Mesendoderm (in vitro differentiated cells): Measurements from ENCODE around the gene CALCOCO1.

ENCODE experiments used
- DNase-seq: peaks from one replicate; pipeline ENCODE4 v3.0.0; 2013
- H2AK5ac ChIP-seq: 2 replicates; pipeline ENCODE4 v1.6.1; 2013; ENCODE audit warnings: low read length, inconsistent platforms
- H2BK120ac ChIP-seq: 2 replicates; pipeline ENCODE4 v1.6.1; 2013; ENCODE audit warnings: low read depth, mild to moderate bottlenecking, low read length, moderate library complexity, mixed read lengths
- H2BK15ac ChIP-seq: replicated peaks from 2 replicates; pipeline ENCODE4 v1.6.1; 2013; ENCODE audit warnings: low read depth, mild to moderate bottlenecking, moderate library complexity
- H2BK5ac ChIP-seq: 2 replicates; pipeline ENCODE4 v1.6.1; 2013; ENCODE audit warnings: low read length, inconsistent platforms
- H3K18ac ChIP-seq: 2 replicates; pipeline ENCODE4 v1.6.1; 2013; ENCODE audit warnings: mild to moderate bottlenecking, low read length, mixed read lengths
- H3K23ac ChIP-seq: one replicate; pipeline ENCODE4 v1.6.1; 2013; ENCODE audit warnings: low read length
- H3K27ac ChIP-seq: 2 replicates; pipeline ENCODE4 v1.5.1; 2013; ENCODE audit warnings: low read depth, mild to moderate bottlenecking, inconsistent platforms, low read length, moderate library complexity
- H3K27me3 ChIP-seq: 2 replicates; pipeline ENCODE4 v1.6.1; 2013; ENCODE audit warnings: low read length, control low read depth, mild to moderate bottlenecking, inconsistent platforms; ENCODE audit not compliant: insufficient read depth, poor library complexity
- H3K36me3 ChIP-seq: 2 replicates; pipeline ENCODE4 v1.6.1; 2013; ENCODE audit warnings: low read length, inconsistent platforms; ENCODE audit not compliant: control insufficient read depth, insufficient read depth
- H3K4ac ChIP-seq: one replicate; pipeline ENCODE4 v1.6.1; 2013; ENCODE audit warnings: low read depth, mild to moderate bottlenecking, low read length, moderate library complexity
- H3K4me1 ChIP-seq: 2 replicates; pipeline ENCODE4 v1.6.1; 2013; ENCODE audit warnings: low read depth, low read length, inconsistent platforms; ENCODE audit not compliant: control insufficient read depth
- H3K4me2 ChIP-seq: 2 replicates; pipeline ENCODE4 v1.6.1; 2013; ENCODE audit warnings: low read length
- H3K4me3 ChIP-seq: 2 replicates; pipeline ENCODE4 v1.5.1; 2013; ENCODE audit warnings: mild to moderate bottlenecking, low read length
- H3K56ac ChIP-seq: one replicate; pipeline ENCODE4 v1.6.1; 2013; ENCODE audit warnings: low read length
- H3K79me1 ChIP-seq: 2 replicates; pipeline ENCODE4 v1.6.1; 2013; ENCODE audit warnings: low read length, inconsistent platforms
- H3K79me2 ChIP-seq: 2 replicates; pipeline ENCODE4 v1.6.1; 2013; ENCODE audit warnings: mild to moderate bottlenecking, low read length; ENCODE audit not compliant: control insufficient read depth, insufficient read depth
- H3K9ac ChIP-seq: 2 replicates; pipeline ENCODE4 v1.6.1; 2013; ENCODE audit warnings: low read length, inconsistent platforms
- H4K5ac ChIP-seq: one replicate; pipeline ENCODE4 v1.6.1; 2013; ENCODE audit warnings: low read length
- H4K8ac ChIP-seq: one replicate; pipeline ENCODE4 v1.6.1; 2013; ENCODE audit warnings: low read depth, mild to moderate bottlenecking, control low read depth, low read length, moderate library complexity
- WGBS: extraction: QIAGEN DNeasy Blood & Tissue Kit; methylation state at CpG from one replicate; pipeline ENCODE4 v1.1.7; 2013; ENCODE audit warnings: low lambda C conversion rate, missing lambda C conversion rate; ENCODE audit not compliant: insufficient coverage; ENCODE audit errors: extremely low coverage; 5-methylcytosine and 5-hydroxymethylcytosine counted together

CALCOCO1 gene

DNA sequence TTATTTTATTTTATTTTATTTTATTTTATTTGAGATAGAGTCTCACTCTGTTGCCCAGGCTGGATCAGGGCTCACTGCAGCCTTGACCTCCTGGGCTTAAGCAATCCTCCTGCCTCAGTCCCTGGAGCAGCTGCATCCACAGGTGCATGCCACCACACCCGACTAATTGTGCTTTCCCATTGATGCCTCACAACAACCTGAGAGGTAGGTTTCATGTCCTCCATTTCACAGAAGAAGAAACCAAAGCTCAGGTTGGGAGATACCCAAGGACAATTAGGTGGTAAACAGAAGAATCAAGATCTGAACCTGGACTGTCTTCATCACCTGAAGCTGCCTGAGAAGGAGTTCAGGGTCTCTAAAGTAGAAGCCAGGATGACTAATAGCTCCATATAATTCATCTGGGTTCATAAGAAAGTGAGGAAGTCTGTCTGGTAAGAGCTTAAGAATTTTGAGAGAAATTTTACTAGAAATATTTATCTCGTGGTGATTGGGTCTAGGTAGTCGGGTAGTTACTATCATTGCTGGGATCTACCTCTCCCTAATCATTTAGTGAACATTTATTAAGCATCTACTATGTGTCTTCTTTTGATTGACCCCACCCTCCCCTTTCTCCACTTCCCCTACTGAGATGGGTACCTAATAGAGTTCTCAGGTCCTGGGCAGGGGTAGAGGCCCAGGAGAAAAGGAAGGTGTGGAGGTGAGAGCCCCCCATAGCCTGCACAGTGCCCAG, 28.1 kb downstream of the CALCOCO1 start:
- Histone ChIP-seq H3K4me2 (no peak overlapping the region), H2BK5ac (no peak overlapping the region), H3K79me1 (no peaks in the 10 kb centered on the region), H3K9ac (no peak overlapping the region), H3K27me3 (peaks cover 29% of the 10 kb centered on the region), H3K56ac (no peak overlapping the region), H3K79me2 (no peaks in the 10 kb centered on the region), H3K4ac (no peak overlapping the region), H3K4me1 (peaks cover 3% of the 10 kb centered on the region), H3K27ac (no peak overlapping the region), H4K8ac (no peak overlapping the region), H2AK5ac (no peak overlapping the region), H4K5ac (no peak overlapping the region), H2BK120ac (no peak overlapping the region), H3K4me3 (no peak overlapping the region), H3K23ac (no peak overlapping the region), H2BK15ac (no peak overlapping the region), H3K18ac (no peak overlapping the region), H3K36me3 (no peaks in the 10 kb centered on the region)
- no peak for DNase-seq
- no CpG with 5 or more reads among the region's 3 CpGs for WGBS

DNA sequence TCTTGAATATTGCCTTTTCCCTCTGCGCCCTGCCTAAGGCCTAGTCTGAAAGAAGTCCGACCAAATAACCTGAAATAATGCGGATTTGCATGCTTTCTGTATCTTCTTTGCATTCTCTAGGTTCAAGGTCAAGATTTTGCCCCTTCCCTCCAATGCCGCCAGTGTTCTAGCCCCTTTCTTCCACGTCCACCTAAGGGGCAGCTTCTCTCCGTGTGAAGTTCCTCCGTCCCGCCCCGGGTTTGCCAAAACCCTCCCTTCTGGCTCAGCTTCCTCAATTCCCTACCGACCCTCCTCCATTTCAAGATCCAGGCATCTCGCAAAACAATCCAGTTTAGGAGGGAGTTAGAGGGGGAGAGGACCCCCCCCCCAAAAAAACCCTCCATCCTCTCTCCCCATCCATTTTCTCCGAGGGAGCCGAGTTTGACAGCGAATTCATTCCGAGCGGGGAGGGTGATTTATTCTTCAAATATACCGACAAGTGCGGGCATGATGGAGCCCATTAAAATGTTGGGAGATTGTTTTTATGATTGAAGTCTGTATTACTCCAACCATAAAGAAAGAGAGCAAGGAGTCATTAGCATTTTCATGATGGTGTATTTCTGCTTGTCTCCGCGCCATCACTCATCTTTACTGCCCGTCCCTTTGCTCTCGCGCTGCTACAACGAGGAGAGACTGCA, 30.5 kb downstream of the CALCOCO1 start:
- Histone ChIP-seq H4K5ac (no peak overlapping the region), H3K4ac (no peak overlapping the region), H3K4me1 (peaks cover 3% of the 10 kb centered on the region), H3K9ac (peak overlapping the region; percentile 51), H2BK5ac (no peak overlapping the region), H3K79me1 (no peaks in the 10 kb centered on the region), H3K27ac (no peak overlapping the region), H3K4me2 (peak overlapping the region; percentile 65), H4K8ac (no peak overlapping the region), H3K23ac (no peak overlapping the region), H2AK5ac (no peak overlapping the region), H3K18ac (no peak overlapping the region), H3K27me3 (peaks cover 30% of the 10 kb centered on the region), H2BK15ac (no peak overlapping the region), H3K4me3 (peak overlapping the region; percentile 9), H3K36me3 (no peaks in the 10 kb centered on the region), H3K56ac (peak overlapping the region; percentile 53), H3K79me2 (no peaks in the 10 kb centered on the region), H2BK120ac (no peak overlapping the region)
- no peak for DNase-seq
- WGBS = no CpG with 5 or more reads among the region's 24 CpGs

DNA sequence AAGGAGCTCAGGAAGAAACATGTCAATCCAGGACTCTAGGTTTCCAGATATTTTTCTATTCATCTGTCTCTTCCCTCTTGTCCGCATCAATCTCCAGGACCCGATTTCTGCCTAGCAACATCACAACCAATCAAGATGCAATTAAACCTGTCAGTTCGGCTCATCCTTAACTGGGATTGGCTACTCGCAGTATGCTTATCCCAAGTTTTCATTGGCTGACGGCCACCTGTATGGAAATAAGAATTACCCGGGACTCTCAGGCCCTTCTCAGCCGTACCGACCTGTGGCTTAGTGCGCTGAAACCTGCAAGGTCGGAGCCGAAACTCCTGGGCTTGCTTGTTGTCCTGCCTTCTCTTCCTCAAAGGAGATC, 31.0 kb downstream of the CALCOCO1 start:
- no peak overlapping the region for H2AK5ac ChIP-seq
- WGBS = no CpG with 5 or more reads among the region's 11 CpGs
- H3K4me3 ChIP-seq = peak overlapping the region; percentile 9
- H3K9ac ChIP-seq = peak overlapping the region; percentile 51
- no peak overlapping the region for H3K23ac ChIP-seq
- no peaks in the 10 kb centered on the region for H3K36me3 ChIP-seq
- no peaks in the 10 kb centered on the region for H3K79me2 ChIP-seq
- H2BK15ac ChIP-seq = no peak overlapping the region
- H3K18ac ChIP-seq = no peak overlapping the region
- H4K8ac ChIP-seq = no peak overlapping the region
- peak; percentile 98 for DNase-seq
- no peak overlapping the region for H2BK120ac ChIP-seq
- peaks cover 3% of the 10 kb centered on the region for H3K4me1 ChIP-seq
- no peak overlapping the region for H2BK5ac ChIP-seq
- H3K79me1 ChIP-seq = no peaks in the 10 kb centered on the region
- peak overlapping the region; percentile 65 for H3K4me2 ChIP-seq
- H3K4ac ChIP-seq = no peak overlapping the region
- H4K5ac ChIP-seq = no peak overlapping the region
- peaks cover 30% of the 10 kb centered on the region for H3K27me3 ChIP-seq
- H3K27ac ChIP-seq = no peak overlapping the region
- H3K56ac ChIP-seq = peak overlapping the region; percentile 53

DNA sequence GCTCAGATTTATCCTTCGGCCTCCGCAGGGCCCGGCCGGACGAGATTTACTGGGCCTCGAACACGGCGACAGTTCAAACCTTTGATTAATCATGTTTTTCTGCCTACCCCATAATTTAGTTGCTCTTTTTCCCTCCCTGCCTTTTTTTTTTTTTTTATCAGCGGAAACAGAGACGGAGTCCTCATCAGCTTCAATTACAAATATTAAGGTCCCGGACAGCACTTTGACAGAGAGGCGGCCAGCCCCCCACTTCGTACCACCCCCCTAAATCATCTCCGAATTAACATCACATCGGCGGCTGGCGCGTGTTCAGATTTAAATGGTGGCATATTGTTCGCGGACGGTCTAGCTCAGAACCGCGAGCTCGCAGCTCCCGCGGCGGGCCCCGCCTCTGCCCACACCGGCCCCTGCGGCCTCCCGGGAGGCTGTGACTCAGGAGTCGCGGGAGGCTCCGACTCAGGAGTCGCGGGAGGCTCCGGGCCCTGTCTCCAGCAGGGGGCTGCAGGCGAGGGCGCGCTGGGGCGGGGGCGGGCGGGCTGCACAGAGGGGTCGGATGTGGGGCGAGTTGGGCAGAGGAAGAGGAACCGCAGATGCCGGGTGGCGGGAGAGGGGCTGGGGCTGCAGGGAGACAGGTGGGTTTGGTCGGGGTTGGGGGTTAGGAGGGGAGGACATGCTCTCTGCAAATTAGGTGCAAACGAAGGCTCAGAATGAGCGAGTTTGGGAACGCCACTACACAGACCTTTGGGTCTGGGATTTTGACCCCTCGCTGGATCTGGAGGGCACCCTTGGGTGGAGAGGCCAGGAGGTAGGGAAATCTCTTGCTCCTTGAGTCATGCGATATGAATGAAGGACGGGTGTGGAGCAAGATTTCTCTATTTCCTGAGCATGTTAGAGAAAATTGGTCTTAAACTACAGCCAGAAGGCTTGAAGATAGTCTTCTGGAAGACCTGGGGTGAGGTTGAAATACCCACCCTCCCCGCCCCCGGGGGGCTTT, 31.8 kb downstream of the CALCOCO1 start:
- Histone ChIP-seq H3K18ac (no peak overlapping the region), H3K4ac (no peak overlapping the region), H3K79me2 (no peaks in the 10 kb centered on the region), H3K9ac (no peak overlapping the region), H2BK5ac (no peak overlapping the region), H4K8ac (no peak overlapping the region), H3K56ac (no peak overlapping the region), H3K4me2 (peak overlapping the region; percentile 6), H3K4me3 (no peak overlapping the region), H3K27ac (no peak overlapping the region), H2BK120ac (no peak overlapping the region), H3K4me1 (peaks cover 3% of the 10 kb centered on the region), H3K27me3 (peaks cover 30% of the 10 kb centered on the region), H4K5ac (no peak overlapping the region), H3K79me1 (no peaks in the 10 kb centered on the region), H3K23ac (no peak overlapping the region), H3K36me3 (no peaks in the 10 kb centered on the region), H2AK5ac (no peak overlapping the region), H2BK15ac (no peak overlapping the region)
- peak; percentile 59 for DNase-seq
- no CpG with 5 or more reads among the region's 57 CpGs for WGBS

DNA sequence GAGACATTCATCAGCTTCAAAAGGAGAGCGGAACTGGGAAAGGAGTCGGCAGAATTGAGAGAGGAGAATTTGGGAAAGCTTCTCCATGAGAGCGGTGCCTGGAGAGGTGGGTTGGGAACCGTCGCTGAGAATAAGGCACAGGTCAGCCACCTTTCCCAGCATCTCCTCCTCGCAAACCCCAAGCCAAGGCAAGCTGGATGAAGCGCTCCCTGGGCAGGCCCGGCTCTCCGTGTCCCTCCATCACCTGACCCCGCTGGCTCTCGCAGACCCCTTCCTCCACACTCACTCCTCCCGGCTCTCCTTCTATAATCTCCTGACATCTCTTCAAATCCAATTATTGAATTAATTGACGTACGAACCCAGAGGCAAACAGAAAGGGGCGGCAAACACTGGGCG, 32.5 kb downstream of the CALCOCO1 start:
- H3K79me1 ChIP-seq = no peaks in the 10 kb centered on the region
- no peak overlapping the region for H4K5ac ChIP-seq
- no peaks in the 10 kb centered on the region for H3K79me2 ChIP-seq
- no peak overlapping the region for H3K4me3 ChIP-seq
- H2AK5ac ChIP-seq = no peak overlapping the region
- H2BK120ac ChIP-seq = no peak overlapping the region
- no peak overlapping the region for H3K4me2 ChIP-seq
- no peak overlapping the region for H3K9ac ChIP-seq
- no peak overlapping the region for H2BK15ac ChIP-seq
- no CpG with 5 or more reads among the region's 16 CpGs for WGBS
- H3K4ac ChIP-seq = no peak overlapping the region
- H4K8ac ChIP-seq = no peak overlapping the region
- DNase-seq = no peak
- H3K27ac ChIP-seq = no peak overlapping the region
- no peak overlapping the region for H2BK5ac ChIP-seq
- no peak overlapping the region for H3K56ac ChIP-seq
- H3K4me1 ChIP-seq = peaks cover 3% of the 10 kb centered on the region
- peaks cover 30% of the 10 kb centered on the region for H3K27me3 ChIP-seq
- no peaks in the 10 kb centered on the region for H3K36me3 ChIP-seq
- H3K23ac ChIP-seq = no peak overlapping the region
- H3K18ac ChIP-seq = no peak overlapping the region
